Mononuclear cell (primary cell): Measurements from ENCODE around the gene ISLR. TPM values are rescaled to one million over a fixed set of nuclear protein-coding genes. Genes with fewer than 3 reads are reported as not detected.

ENCODE experiments used
- H3K27me3 ChIP-seq: 2 replicates; pipeline ENCODE4 v1.6.0; 2011; ENCODE audit warnings: low read length, control low read depth; ENCODE audit not compliant: insufficient read depth
- H3K4me1 ChIP-seq: 2 replicates; pipeline ENCODE4 v1.5.1; 2011; ENCODE audit warnings: mild to moderate bottlenecking, low read length, control low read depth; ENCODE audit not compliant: insufficient read depth
- H3K4me3 ChIP-seq: 2 replicates; pipeline ENCODE4 v1.5.1; 2011; ENCODE audit warnings: mild to moderate bottlenecking, low read length, moderate library complexity
- H3K9me3 ChIP-seq: 2 replicates; pipeline ENCODE4 v1.5.1; 2011; ENCODE audit warnings: low read depth, mild to moderate bottlenecking, control low read depth, low read length
- total RNA-seq: library from RNA; depleted of rRNA; stranded (reverse); fragments of >200 nt; gene quantifications from one replicate; pipeline ENCODE4 v1.2.3, GENCODE V29; 2012

The ISLR gene
- total RNA-seq = not detected

- H3K4me1 ChIP-seq = no peaks in the 10 kb centered on the region
- H3K4me3 ChIP-seq = no peak within 1 kb of the TSS
- H3K9me3 ChIP-seq = no peaks in the 10 kb centered on the region
- H3K27me3 ChIP-seq = no peaks in the 10 kb centered on the region
Observed at GRCh38 chr15:74173380-74174218, at the start of gene ISLR. Gene ISLR, plus strand, starts transcription at chr15:74173710. Its CDS starts 1,149 bp downstream, at chr15:74174859.

GRCh38 chr15:74124196-74124595, 49.3 kb upstream of the ISLR start:
- H3K27me3 ChIP-seq = peaks cover 24% of the 10 kb centered on the region
- H3K4me1 ChIP-seq = peaks cover 29% of the 10 kb centered on the region
- no peak overlapping the region for H3K4me3 ChIP-seq
- H3K9me3 ChIP-seq = no peaks in the 10 kb centered on the region

DNA sequence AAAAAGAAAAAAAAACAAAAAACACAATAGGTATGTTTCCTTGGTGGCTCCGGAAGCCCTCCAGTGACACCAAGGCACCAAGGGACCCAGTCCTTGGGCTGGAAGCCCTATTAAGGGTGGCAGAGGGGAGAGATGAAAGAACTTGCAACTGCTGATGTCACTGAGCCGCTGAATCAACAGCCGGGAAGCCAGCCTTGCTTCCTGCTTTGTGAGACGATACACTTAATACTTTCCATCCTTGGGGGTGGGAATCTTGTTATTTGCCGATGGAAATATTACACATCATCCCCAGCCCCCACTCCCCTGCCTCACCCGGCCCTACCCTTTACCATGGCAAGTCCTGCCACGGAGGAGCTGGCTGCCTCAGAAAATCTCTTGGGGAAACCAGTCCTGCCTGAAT, 48.8 kb upstream of the ISLR start:
- H3K9me3 ChIP-seq = no peaks in the 10 kb centered on the region
- no peak overlapping the region for H3K4me3 ChIP-seq
- peaks cover 35% of the 10 kb centered on the region for H3K4me1 ChIP-seq
- H3K27me3 ChIP-seq = peaks cover 30% of the 10 kb centered on the region

GRCh38 chr15:74127255-74127953, 46.1 kb upstream of the ISLR start:
- H3K9me3 ChIP-seq = no peaks in the 10 kb centered on the region
- H3K4me1 ChIP-seq = peaks cover 37% of the 10 kb centered on the region
- no peak overlapping the region for H3K4me3 ChIP-seq
- H3K27me3 ChIP-seq = peaks cover 54% of the 10 kb centered on the region

GRCh38 chr15:74127954-74128784, 45.3 kb upstream of the ISLR start:
- peaks cover 34% of the 10 kb centered on the region for H3K4me1 ChIP-seq
- H3K9me3 ChIP-seq = no peaks in the 10 kb centered on the region
- peaks cover 61% of the 10 kb centered on the region for H3K27me3 ChIP-seq

GRCh38 chr15:74128785-74129585, 44.5 kb upstream of the ISLR start:
- H3K27me3 ChIP-seq = peaks cover 69% of the 10 kb centered on the region
- peaks cover 27% of the 10 kb centered on the region for H3K4me1 ChIP-seq
- H3K9me3 ChIP-seq = no peaks in the 10 kb centered on the region
- no peak overlapping the region for H3K4me3 ChIP-seq

More at GRCh38 chr15:74127954-74128784, 45.3 kb upstream of the ISLR start:
- no peak overlapping the region for H3K4me3 ChIP-seq

GRCh38 chr15:74129586-74130154, 43.8 kb upstream of the ISLR start:
- H3K27me3 ChIP-seq = peaks cover 76% of the 10 kb centered on the region
- H3K4me1 ChIP-seq = peaks cover 30% of the 10 kb centered on the region
- H3K4me3 ChIP-seq = no peak overlapping the region
- H3K9me3 ChIP-seq = no peaks in the 10 kb centered on the region

DNA sequence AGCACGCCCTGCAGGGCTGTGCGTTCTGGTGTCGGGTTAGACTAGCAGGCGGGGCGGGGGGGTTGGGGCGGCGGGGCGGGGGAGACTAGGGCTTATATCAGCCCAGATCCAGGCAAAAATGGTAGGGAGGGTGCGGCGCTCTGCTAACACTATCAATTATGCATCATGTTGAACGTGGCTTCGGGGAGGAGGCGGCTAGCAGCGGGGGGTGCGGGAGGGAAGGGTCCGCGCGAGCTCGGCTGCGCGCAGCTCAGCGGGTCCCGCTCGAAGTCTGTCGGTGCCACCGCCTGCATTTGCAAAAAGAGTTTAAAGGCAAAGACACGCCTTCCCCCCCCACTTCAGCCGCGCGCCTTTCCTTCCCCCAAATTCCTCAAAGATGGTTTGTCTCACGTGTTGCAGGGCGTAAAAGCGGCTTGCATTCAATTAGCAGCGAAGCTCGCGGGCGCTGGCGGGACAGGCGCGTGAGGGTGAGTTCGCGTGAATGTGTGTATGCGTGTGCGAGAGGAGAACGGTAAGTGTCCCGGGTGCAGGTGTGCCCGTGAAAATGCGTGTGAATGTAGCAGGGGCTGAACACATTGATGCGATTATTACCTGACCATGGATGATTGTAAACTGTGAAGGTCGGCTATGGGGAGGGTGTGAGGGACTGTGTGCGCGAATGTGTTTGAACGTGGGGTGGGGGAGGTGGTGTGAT, 43.2 kb upstream of the ISLR start, which contains the start of gene ISLR2:
ISLR2 (plus strand) TSS at position 432 of the 694 bp plus-strand sequence. CDS start 2,169 bp downstream, outside the sequence.
- Histone ChIP-seq H3K4me3 (no peak within 1 kb of the TSS), H3K4me1 (peaks cover 31% of the 10 kb centered on the region), H3K27me3 (peaks cover 81% of the 10 kb centered on the region), H3K9me3 (no peaks in the 10 kb centered on the region)

DNA sequence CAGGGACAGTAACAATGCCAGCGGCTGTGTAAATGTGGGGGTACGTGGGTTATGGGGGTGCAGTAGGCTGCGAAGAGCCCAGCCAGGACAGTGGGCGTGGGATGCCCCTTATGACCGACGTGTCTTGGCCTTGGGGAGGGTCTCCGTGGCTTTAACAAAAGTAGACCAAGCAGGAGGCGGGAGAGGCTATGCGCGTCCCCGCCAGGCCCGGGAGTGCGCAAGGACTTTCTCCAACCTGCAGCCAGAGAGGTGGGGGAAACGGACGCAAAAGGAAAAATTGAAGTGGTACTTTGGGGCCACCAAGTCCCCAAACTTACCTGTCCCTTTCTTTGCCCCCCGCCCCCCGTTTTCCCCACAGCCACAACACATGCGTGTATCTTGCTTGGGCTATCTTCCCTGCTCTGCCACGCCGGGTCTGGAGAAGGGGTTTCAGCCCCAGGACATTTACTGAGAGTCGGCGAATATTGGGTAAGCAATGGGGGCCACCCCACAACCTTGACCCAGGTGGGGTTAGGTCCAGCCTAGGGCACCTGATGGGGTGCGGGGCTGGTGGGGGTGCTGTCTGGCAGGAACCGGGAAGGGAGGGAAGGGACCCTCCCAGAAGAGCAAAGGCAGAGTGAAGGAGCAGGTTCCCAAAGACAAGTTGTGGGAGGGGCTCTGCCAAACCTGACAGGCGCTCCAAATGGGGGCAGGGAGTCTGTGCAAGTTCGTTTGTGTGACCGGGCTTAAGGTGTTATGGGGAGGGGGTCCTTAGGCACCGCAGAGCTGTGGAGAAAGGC, 42.5 kb upstream of the ISLR start:
- H3K4me3 ChIP-seq = no peak overlapping the region
- no peaks in the 10 kb centered on the region for H3K9me3 ChIP-seq
- H3K27me3 ChIP-seq = peaks cover 85% of the 10 kb centered on the region
- H3K4me1 ChIP-seq = peaks cover 35% of the 10 kb centered on the region

DNA sequence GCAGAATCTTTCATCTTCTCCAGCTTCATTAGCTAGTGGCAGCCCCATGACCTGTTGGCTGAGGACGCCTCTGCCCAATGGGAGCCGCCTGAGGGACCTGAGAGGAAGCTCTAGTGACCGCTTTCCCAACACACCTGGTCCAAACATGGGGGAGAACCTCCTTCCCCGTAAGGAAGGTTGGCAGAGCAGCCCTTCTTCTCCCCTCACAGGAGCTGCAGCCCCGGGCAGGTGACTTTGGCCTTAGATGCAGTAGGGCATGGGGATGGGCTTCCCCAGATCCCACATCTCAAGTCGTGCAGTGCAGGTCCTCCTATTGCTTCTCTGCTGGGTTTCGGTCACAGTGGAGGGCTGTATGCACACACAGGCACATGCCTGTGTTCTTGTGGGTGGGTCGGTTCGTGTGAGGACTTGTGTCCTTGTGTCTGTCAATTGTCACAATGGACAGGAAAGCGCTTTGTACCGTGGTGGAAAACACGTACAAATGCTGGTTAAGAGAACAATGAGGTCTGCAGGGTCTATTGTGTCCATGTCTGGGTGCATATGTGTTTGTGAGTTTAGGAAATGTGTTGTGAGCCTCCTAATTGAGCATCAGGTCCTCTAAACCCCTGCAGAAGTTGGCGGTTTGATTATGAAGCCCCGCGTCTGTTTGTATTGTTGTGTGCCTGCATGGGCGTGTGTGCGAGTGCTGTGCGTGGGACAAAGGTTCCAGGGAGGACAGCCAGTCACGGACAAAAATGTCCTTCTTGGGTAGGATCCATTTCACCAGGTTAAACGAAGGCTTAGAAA, 41.7 kb upstream of the ISLR start:
- peaks cover 90% of the 10 kb centered on the region for H3K27me3 ChIP-seq
- H3K4me1 ChIP-seq = peaks cover 40% of the 10 kb centered on the region
- no peaks in the 10 kb centered on the region for H3K9me3 ChIP-seq
- H3K4me3 ChIP-seq = no peak overlapping the region

GRCh38 chr15:74132681-74133651, 40.5 kb upstream of the ISLR start:
- Histone ChIP-seq H3K27me3 (peaks cover 92% of the 10 kb centered on the region), H3K4me3 (no peak overlapping the region), H3K9me3 (no peaks in the 10 kb centered on the region), H3K4me1 (peaks cover 36% of the 10 kb centered on the region)
